ENCODE results near the gene FRRS1L. TPM values are rescaled to one million over a fixed set of nuclear protein-coding genes. Genes with fewer than 3 reads are reported as not detected.
"Not testable (repeated sequence)": the region's sequence is repeated elsewhere in the genome, so short reads cannot be mapped to it uniquely, and the experiment has no call there.

The FRRS1L gene
- polyA plus RNA-seq, 6 donors from 2014 or later, result not detected

- H3K9me3 Mint-ChIP-seq, result no peaks in the 10 kb centered on the region
- peak overlapping the region in 1 of 6 donors; percentile 13 for H3K27ac Mint-ChIP-seq
- no peaks in the 10 kb centered on the region for H3K4me1 Mint-ChIP-seq
- ATAC-seq (ENCODE audit: low read depth in 2 of 2) (no peak), DNase-seq (no peak)
- peaks cover 0 to 11% (median 8%) of the 10 kb centered on the region in 3 donors for H3K27me3 Mint-ChIP-seq
- H3K36me3 Mint-ChIP-seq, result no peaks in the 10 kb centered on the region
- H3K4me3 Mint-ChIP-seq, result no peak overlapping the region
Measured at GRCh38 chr9:109139851-109140250, 27.2 kb downstream of the FRRS1L start.

- H3K9me3 Mint-ChIP-seq, result no peaks in the 10 kb centered on the region
- H3K4me1 Mint-ChIP-seq, result no peaks in the 10 kb centered on the region
- DNase-seq (no peak), ATAC-seq (ENCODE audit: low read depth in 2 of 2) (no peak)
- H3K36me3 Mint-ChIP-seq, result no peaks in the 10 kb centered on the region
- H3K4me3 Mint-ChIP-seq, result no peak overlapping the region
- H3K27me3 Mint-ChIP-seq, result peaks cover 0 to 8% (median 4%) of the 10 kb centered on the region in 3 donors
- no peak overlapping the region for H3K27ac Mint-ChIP-seq
Measured at GRCh38 chr9:109138421-109138820, 28.6 kb downstream of the FRRS1L start.

- no peaks in the 10 kb centered on the region for H3K36me3 Mint-ChIP-seq
- H3K27ac Mint-ChIP-seq, result no peak overlapping the region
- no peak for DNase-seq
- H3K27me3 Mint-ChIP-seq, result peaks cover 0 to 4% (median 0%) of the 10 kb centered on the region in 3 donors
- no peaks in the 10 kb centered on the region for H3K9me3 Mint-ChIP-seq
- no peak for ATAC-seq (ENCODE audit: low read depth in 2 of 2)
- no peak overlapping the region for H3K4me3 Mint-ChIP-seq
- no peaks in the 10 kb centered on the region for H3K4me1 Mint-ChIP-seq
Measured at GRCh38 chr9:109134167-109134578, 32.9 kb downstream of the FRRS1L start.

GRCh38 chr9:109133533-109133932 lies 33.5 kb downstream of the FRRS1L start:
- ATAC-seq (ENCODE audit: low read depth in 2 of 2) (no peak), DNase-seq (no peak)
- H3K4me3 Mint-ChIP-seq, result no peak overlapping the region
- H3K9me3 Mint-ChIP-seq, result no peaks in the 10 kb centered on the region
- no peaks in the 10 kb centered on the region for H3K4me1 Mint-ChIP-seq
- H3K27ac Mint-ChIP-seq, result no peak overlapping the region
- peaks cover 0 to 4% (median 0%) of the 10 kb centered on the region in 3 donors for H3K27me3 Mint-ChIP-seq
- no peaks in the 10 kb centered on the region for H3K36me3 Mint-ChIP-seq

GRCh38 chr9:109132567-109133021 lies 34.5 kb downstream of the FRRS1L start:
- no peaks in the 10 kb centered on the region for H3K9me3 Mint-ChIP-seq
- H3K27me3 Mint-ChIP-seq, result peaks cover 0 to 4% (median 0%) of the 10 kb centered on the region in 3 donors
- no peak for ATAC-seq (ENCODE audit: low read depth in 2 of 2)
- no peaks in the 10 kb centered on the region for H3K36me3 Mint-ChIP-seq
- no peak overlapping the region for H3K27ac Mint-ChIP-seq
- no peak for DNase-seq
- H3K4me3 Mint-ChIP-seq, result no peak overlapping the region
- no peaks in the 10 kb centered on the region for H3K4me1 Mint-ChIP-seq

GRCh38 chr9:109129470-109130197 lies 37.4 kb downstream of the FRRS1L start:
- ATAC-seq (ENCODE audit: low read depth in 2 of 2) (no peak), DNase-seq (no peak)
- H3K4me3 Mint-ChIP-seq, result no peak overlapping the region
- no peaks in the 10 kb centered on the region for H3K27me3 Mint-ChIP-seq
- H3K27ac Mint-ChIP-seq, result peak overlapping the region in 1 of 6 donors; percentile 2
- H3K9me3 Mint-ChIP-seq, result no peaks in the 10 kb centered on the region
- no peaks in the 10 kb centered on the region for H3K4me1 Mint-ChIP-seq
- no peaks in the 10 kb centered on the region for H3K36me3 Mint-ChIP-seq

GRCh38 chr9:109126671-109127070 lies 40.4 kb downstream of the FRRS1L start:
- not testable (repeated sequence) for DNase-seq; H3K36me3 Mint-ChIP-seq; ATAC-seq (ENCODE audit: low read depth in 2 of 2); H3K4me3 Mint-ChIP-seq; H3K27ac Mint-ChIP-seq; H3K4me1 Mint-ChIP-seq; H3K27me3 Mint-ChIP-seq; H3K9me3 Mint-ChIP-seq

GRCh38 chr9:109124121-109124520 lies 42.9 kb downstream of the FRRS1L start:
- DNase-seq (no peak), ATAC-seq (ENCODE audit: low read depth in 2 of 2) (no peak)
- H3K4me1 Mint-ChIP-seq, result peaks cover 0 to 5% (median 4%) of the 10 kb centered on the region in 3 donors
- H3K9me3 Mint-ChIP-seq, result no peaks in the 10 kb centered on the region
- no peak overlapping the region for H3K27ac Mint-ChIP-seq
- no peaks in the 10 kb centered on the region for H3K27me3 Mint-ChIP-seq
- no peaks in the 10 kb centered on the region for H3K36me3 Mint-ChIP-seq
- no peak overlapping the region for H3K4me3 Mint-ChIP-seq

- Mint-ChIP-seq H3K27ac (no peak overlapping the region), H3K4me3 (no peak overlapping the region), H3K4me1 (peaks cover 8 to 15% (median 14%) of the 10 kb centered on the region in 3 donors), H3K36me3 (no peaks in the 10 kb centered on the region), H3K9me3 (no peaks in the 10 kb centered on the region), H3K27me3 (no peaks in the 10 kb centered on the region)
- DNase-seq, result no peak
- ATAC-seq (ENCODE audit: low read depth in 2 of 2), result no peak
Measured at GRCh38 chr9:109122726-109123621, 44.1 kb downstream of the FRRS1L start.

- no peaks in the 10 kb centered on the region for H3K36me3 Mint-ChIP-seq
- H3K27ac Mint-ChIP-seq, result no peak overlapping the region
- H3K9me3 Mint-ChIP-seq, result no peaks in the 10 kb centered on the region
- H3K4me1 Mint-ChIP-seq, result peaks cover 24 to 31% (median 24%) of the 10 kb centered on the region in 3 donors
- ATAC-seq (ENCODE audit: low read depth in 2 of 2) (no peak), DNase-seq (no peak)
- H3K4me3 Mint-ChIP-seq, result no peak overlapping the region
- no peaks in the 10 kb centered on the region for H3K27me3 Mint-ChIP-seq
Measured at GRCh38 chr9:109121232-109121796, 45.7 kb downstream of the FRRS1L start.

- no peak for ATAC-seq (ENCODE audit: low read depth in 2 of 2)
- peaks cover 24 to 35% (median 24%) of the 10 kb centered on the region in 3 donors for H3K4me1 Mint-ChIP-seq
- peak overlapping the region; percentile 15 to 95 (median 86) for H3K4me3 Mint-ChIP-seq
- DNase-seq, result no peak
- peak overlapping the region in 2 of 6 donors; percentile 48 to 58 for H3K27ac Mint-ChIP-seq
- H3K27me3 Mint-ChIP-seq, result no peaks in the 10 kb centered on the region
- no peaks in the 10 kb centered on the region for H3K9me3 Mint-ChIP-seq
- H3K36me3 Mint-ChIP-seq, result no peaks in the 10 kb centered on the region
Measured at GRCh38 chr9:109120204-109120789, 46.8 kb downstream of the FRRS1L start.

- ATAC-seq (ENCODE audit: low read depth in 2 of 2) (peak; percentile 93), DNase-seq (peak; percentile 95)
- H3K27me3 Mint-ChIP-seq, result no peaks in the 10 kb centered on the region
- H3K9me3 Mint-ChIP-seq, result no peaks in the 10 kb centered on the region
- peak within 1 kb of the TSS; percentile 48 to 91 (median 76) for H3K27ac Mint-ChIP-seq
- H3K4me1 Mint-ChIP-seq, result peaks cover 28 to 39% (median 29%) of the 10 kb centered on the region in 3 donors
- peak within 1 kb of the TSS; percentile 86 to 96 (median 92) for H3K4me3 Mint-ChIP-seq
- no peaks in the 10 kb centered on the region for H3K36me3 Mint-ChIP-seq
Measured at GRCh38 chr9:109119439-109120203, 47.4 kb downstream of the FRRS1L start, which contains the start of gene TMEM245. Gene TMEM245 (minus strand): TSS chr9:109119947. CDS start chr9:109119913, 34 bp downstream.
